GM23338 (cell line): ENCODE results near the gene SPANXD. TPM values are rescaled to one million over a fixed set of nuclear protein-coding genes. Genes with fewer than 3 reads are reported as not detected.

Experiments
- ATAC-seq: fragments of 200-7000 bp; cut with Tn5 transposase; 3 replicates; pipeline ENCODE4 v1.9.1; 2020
- DNase-seq: peaks from one replicate; pipeline ENCODE4 v3.0.0-alpha.2; 2015; ENCODE audit warnings: low spot score
- H2AFZ ChIP-seq: fragments of 200-600 bp; sonication (generic); 2 replicates; pipeline ENCODE4 v1.8.0; 2016; ENCODE audit warnings: antibody characterized with exemption, mild to moderate bottlenecking, moderate library complexity
- H3F3A ChIP-seq: fragments of 200-600 bp; sonication (generic); replicated peaks from 2 replicates; pipeline ENCODE4 v1.8.0; 2017; ENCODE audit warnings: antibody characterized with exemption, mixed run types, low read depth
- H3K27ac ChIP-seq: fragments of 200-600 bp; sonication (generic); 2 replicates; pipeline ENCODE4 v1.6.1; 2016; ENCODE audit warnings: low read depth
- H3K27me3 ChIP-seq: fragments of 200-600 bp; sonication (generic); 2 replicates; pipeline ENCODE4 v1.8.0; 2016; ENCODE audit warnings: mild to moderate bottlenecking, mixed run types, moderate library complexity; ENCODE audit not compliant: insufficient read depth
- H3K36me3 ChIP-seq: fragments of 200-600 bp; sonication (generic); 2 replicates; pipeline ENCODE4 v1.8.0; 2016; ENCODE audit warnings: mild to moderate bottlenecking; ENCODE audit not compliant: insufficient read depth
- H3K4me1 ChIP-seq: fragments of 200-600 bp; sonication (generic); 2 replicates; pipeline ENCODE4 v1.8.0; 2016; ENCODE audit warnings: mild to moderate bottlenecking, moderate library complexity; ENCODE audit not compliant: insufficient read depth
- H3K4me2 ChIP-seq: fragments of 200-600 bp; sonication (generic); 2 replicates; pipeline ENCODE4 v1.7.1; 2017; ENCODE audit warnings: mixed run types
- H3K4me3 ChIP-seq: fragments of 200-600 bp; sonication (generic); 2 replicates; pipeline ENCODE4 v1.6.1; 2016; ENCODE audit warnings: mixed run types
- H3K79me2 ChIP-seq: fragments of 200-600 bp; sonication (generic); replicated peaks from 2 replicates; pipeline ENCODE4 v1.8.0; 2017; ENCODE audit warnings: mild to moderate bottlenecking; ENCODE audit not compliant: insufficient read depth
- H3K9me2 ChIP-seq: fragments of 200-600 bp; sonication (generic); 2 replicates; pipeline ENCODE4 v1.8.0; 2017; ENCODE audit not compliant: insufficient read depth
- H4K20me1 ChIP-seq: fragments of 200-600 bp; sonication (generic); replicated peaks from 2 replicates; pipeline ENCODE4 v1.8.0; 2017; ENCODE audit warnings: mild to moderate bottlenecking; ENCODE audit not compliant: insufficient read depth
- H3K27ac Mint-ChIP-seq: 2 replicates; pipeline ENCODE4 v1.8.0; 2020; ENCODE audit warnings: inconsistent platforms, mild to moderate bottlenecking, moderate library complexity, mixed read lengths
- H3K27me3 Mint-ChIP-seq: 3 replicates; pipeline ENCODE4 v1.8.0; 2022; ENCODE audit warnings: low read depth, mild to moderate bottlenecking, moderate library complexity, mixed read lengths, inconsistent platforms; ENCODE audit not compliant: insufficient read depth, poor library complexity
- H3K36me3 Mint-ChIP-seq: 3 replicates; pipeline ENCODE4 v1.8.0; 2021; ENCODE audit warnings: low read depth, mild to moderate bottlenecking, inconsistent platforms, moderate library complexity, mixed read lengths
- H3K4me1 Mint-ChIP-seq: 3 replicates; pipeline ENCODE4 v1.8.0; 2020; ENCODE audit warnings: mild to moderate bottlenecking, inconsistent platforms, mixed read lengths
- H3K4me3 Mint-ChIP-seq: 3 replicates; pipeline ENCODE4 v1.8.0; 2021; ENCODE audit warnings: moderate library complexity, mild to moderate bottlenecking, inconsistent platforms, mixed read lengths
- H3K9me3 Mint-ChIP-seq: 3 replicates; pipeline ENCODE4 v1.8.0; 2020; ENCODE audit warnings: moderate library complexity, mild to moderate bottlenecking, inconsistent platforms, mixed read lengths
- CREB1 ChIP-seq: fragments of 250-450 bp; sonication (Bioruptor Pico); IDR thresholded peaks from 2 replicates; pipeline ENCODE4 v1.5.0; 2020; ENCODE audit warnings: low read depth, mild to moderate bottlenecking, moderate library complexity
- ETS1 ChIP-seq: IDR thresholded peaks from 2 replicates; pipeline ENCODE4 v1.6.1; 2016; ENCODE audit warnings: antibody characterized with exemption
- EZH2 ChIP-seq: fragments of 200-600 bp; sonication (generic); IDR thresholded peaks from one replicate; pipeline ENCODE4 v1.8.0; 2017; ENCODE audit warnings: antibody characterized with exemption, mild to moderate bottlenecking, low read depth; ENCODE audit not compliant: unreplicated experiment
- NANOG ChIP-seq: IDR thresholded peaks from 2 replicates; pipeline ENCODE4 v1.6.1; 2016; ENCODE audit warnings: antibody characterized with exemption, borderline replicate concordance
- POLR2AphosphoS5 ChIP-seq: IDR thresholded peaks from 2 replicates; pipeline ENCODE4 v1.6.1; 2016; ENCODE audit warnings: antibody characterized with exemption, low read depth
- REST ChIP-seq: IDR thresholded peaks from one replicate; pipeline ENCODE4 v1.6.1; 2018; ENCODE audit warnings: antibody characterized with exemption; ENCODE audit not compliant: unreplicated experiment
- ZNF114 ChIP-seq: fragments of 250-450 bp; sonication (Bioruptor Pico); IDR thresholded peaks from 2 replicates; pipeline ENCODE4 v1.5.0; 2020; ENCODE audit warnings: mild to moderate bottlenecking, moderate library complexity
- ZNF331 ChIP-seq: fragments of 250-450 bp; sonication (Bioruptor Pico); IDR thresholded peaks from 2 replicates; pipeline ENCODE4 v1.5.0; 2020; ENCODE audit warnings: low read depth, mild to moderate bottlenecking, moderate library complexity
- ZNF462 ChIP-seq: fragments of 250-450 bp; sonication (Bioruptor Pico); IDR thresholded peaks from 2 replicates; pipeline ENCODE4 v1.5.0; 2020; ENCODE audit warnings: mild to moderate bottlenecking, moderate library complexity
- polyA plus RNA-seq: library from polyadenylated mRNA; unstranded; fragments of >200 nt; fragmentation: Nextera tagmentation; extraction: Ambion mirVana; gene quantifications from 2 replicates; pipeline ENCODE4 v1.2.1, GENCODE V29; 2016
- total RNA-seq: library from RNA; depleted of rRNA; stranded (reverse); fragments of >200 nt; shearing (Covaris generic); gene quantifications from 2 replicates; pipeline ENCODE4 v1.2.3, GENCODE V29; 2014

The SPANXD gene
- total and polyA plus RNA-seq, 2 experiments from 2014 or later: not detected

GRCh38 chrX:141701072-141701471, 2.5 kb upstream of the SPANXD start (continued):
- TF ChIP-seq REST (no peak), POLR2AphosphoS5 (no peak), ZNF462 (CRISPR knock-in tag) (no peak)

GRCh38 chrX:141673946-141674345, 24.6 kb downstream of the SPANXD start:
- TF ChIP-seq POLR2AphosphoS5: no peak
- TF ChIP-seq EZH2: no peak
- no peak for TF ChIP-seq NANOG
- TF ChIP-seq CREB1 (CRISPR knock-in tag): no peak
- TF ChIP-seq ZNF114 (CRISPR knock-in tag): no peak
- TF ChIP-seq ETS1: no peak
- TF ChIP-seq ZNF331: no peak
- ATAC-seq: no peak
- H3K9me2 ChIP-seq: no peaks in the 10 kb centered on the region
- no peaks in the 10 kb centered on the region for H3K36me3 Mint-ChIP-seq
- H3F3A ChIP-seq: no peaks in the 10 kb centered on the region
- H3K4me1 Mint-ChIP-seq: peaks cover 4% of the 10 kb centered on the region
- no peak overlapping the region for H3K27ac ChIP-seq
- H3K4me3 ChIP-seq: no peak overlapping the region
- no peaks in the 10 kb centered on the region for H3K4me1 ChIP-seq
- no peaks in the 10 kb centered on the region for H3K9me3 Mint-ChIP-seq
- no peaks in the 10 kb centered on the region for H3K27me3 ChIP-seq
- no peak for DNase-seq
- H3K27me3 Mint-ChIP-seq: no peaks in the 10 kb centered on the region
- H3K36me3 ChIP-seq: no peaks in the 10 kb centered on the region
- no peak overlapping the region for H2AFZ ChIP-seq
- H3K79me2 ChIP-seq: no peaks in the 10 kb centered on the region
- no peak overlapping the region for H3K4me2 ChIP-seq
- no peak overlapping the region for H3K27ac Mint-ChIP-seq
- no peaks in the 10 kb centered on the region for H4K20me1 ChIP-seq
- no peak overlapping the region for H3K4me3 Mint-ChIP-seq
